ENCODE results near the gene GAB1.

DNA sequence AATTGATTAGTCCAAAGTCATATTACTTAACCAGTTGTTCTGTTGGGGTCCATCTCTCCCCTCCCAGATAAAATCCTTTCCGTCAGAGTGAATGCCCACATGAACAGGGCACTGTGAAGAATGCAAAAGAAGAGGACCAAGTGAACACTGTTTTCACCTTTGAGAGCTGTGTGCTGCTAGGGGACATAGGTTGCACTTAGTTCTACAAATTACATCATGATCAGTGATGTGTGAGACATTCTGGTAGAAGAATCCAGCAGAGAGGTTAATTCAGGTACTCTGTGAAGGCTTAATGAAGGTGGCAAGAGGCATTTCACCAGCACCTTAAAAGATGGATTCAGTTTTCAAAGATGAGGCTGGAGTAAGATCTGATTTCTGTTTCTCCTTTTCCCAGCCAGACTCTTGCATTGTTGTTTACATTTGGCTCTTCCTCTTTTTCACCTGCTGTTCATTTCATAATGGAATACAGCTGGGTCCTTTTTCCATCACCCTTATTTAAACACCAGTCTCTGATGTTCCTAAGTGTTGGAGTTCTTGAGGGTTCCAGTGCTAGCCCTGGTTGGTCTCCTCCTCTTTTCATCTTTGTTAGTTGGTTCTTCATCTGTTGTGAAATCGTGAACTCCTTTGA is 10.9 kb downstream of the GAB1 start:
- TF ChIP-seq, protein P1, sequence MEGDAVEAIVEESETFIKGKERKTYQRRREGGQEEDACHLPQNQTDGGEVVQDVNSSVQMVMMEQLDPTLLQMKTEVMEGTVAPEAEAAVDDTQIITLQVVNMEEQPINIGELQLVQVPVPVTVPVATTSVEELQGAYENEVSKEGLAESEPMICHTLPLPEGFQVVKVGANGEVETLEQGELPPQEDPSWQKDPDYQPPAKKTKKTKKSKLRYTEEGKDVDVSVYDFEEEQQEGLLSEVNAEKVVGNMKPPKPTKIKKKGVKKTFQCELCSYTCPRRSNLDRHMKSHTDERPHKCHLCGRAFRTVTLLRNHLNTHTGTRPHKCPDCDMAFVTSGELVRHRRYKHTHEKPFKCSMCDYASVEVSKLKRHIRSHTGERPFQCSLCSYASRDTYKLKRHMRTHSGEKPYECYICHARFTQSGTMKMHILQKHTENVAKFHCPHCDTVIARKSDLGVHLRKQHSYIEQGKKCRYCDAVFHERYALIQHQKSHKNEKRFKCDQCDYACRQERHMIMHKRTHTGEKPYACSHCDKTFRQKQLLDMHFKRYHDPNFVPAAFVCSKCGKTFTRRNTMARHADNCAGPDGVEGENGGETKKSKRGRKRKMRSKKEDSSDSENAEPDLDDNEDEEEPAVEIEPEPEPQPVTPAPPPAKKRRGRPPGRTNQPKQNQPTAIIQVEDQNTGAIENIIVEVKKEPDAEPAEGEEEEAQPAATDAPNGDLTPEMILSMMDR (IDR thresholded peaks at IDR 0.05): no peak
- no peak for TF ChIP-seq POLR2A (IDR thresholded peaks at IDR 0.05)
